Measurements from ENCODE around the gene JUND. TPM values are rescaled to one million over a fixed set of nuclear protein-coding genes. Genes with fewer than 3 reads are reported as not detected.

Gene JUND
- total RNA-seq, 1 donor from 2014 or later = 54.0 TPM

DNA sequence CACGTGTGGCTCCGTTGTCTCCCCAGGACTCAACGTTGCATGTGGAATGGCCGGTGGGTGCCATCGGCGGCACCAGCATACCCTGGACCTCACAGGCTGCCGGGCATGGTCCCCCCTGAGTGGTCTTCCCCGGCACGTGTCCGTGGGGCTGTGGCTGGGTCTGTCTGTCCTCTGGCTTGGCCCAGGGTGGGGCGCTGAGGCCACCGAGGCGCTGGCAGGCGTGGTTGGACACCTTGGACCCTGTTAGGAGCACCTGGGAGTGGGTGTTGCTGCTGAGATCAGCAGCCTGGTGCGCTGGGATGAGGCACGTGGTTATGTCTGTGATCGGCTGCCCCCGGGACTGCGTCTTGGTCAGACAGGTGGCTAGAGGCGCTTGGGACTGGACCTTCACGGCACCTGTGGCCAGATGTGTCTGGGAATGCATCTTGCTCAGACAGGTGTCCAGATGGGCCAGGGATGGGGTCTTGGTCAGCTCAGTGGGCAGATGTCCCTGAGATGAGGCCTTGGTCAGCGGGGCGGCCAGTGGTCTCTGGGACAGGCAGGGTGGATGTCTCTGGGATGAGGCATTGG, 16.4 kb downstream of the JUND start:
- H3K4me3 ChIP-seq (ENCODE audit: low read depth, low read length) = no peak overlapping the region
- FAIRE-seq = no peak
- H3K36me3 ChIP-seq (ENCODE audit: control insufficient read depth, insufficient read depth, low read length) = no peaks in the 10 kb centered on the region
- H3K27me3 ChIP-seq (ENCODE audit: control insufficient read depth, insufficient read depth, low read length) = no peaks in the 10 kb centered on the region
- TF ChIP-seq, protein P1, sequence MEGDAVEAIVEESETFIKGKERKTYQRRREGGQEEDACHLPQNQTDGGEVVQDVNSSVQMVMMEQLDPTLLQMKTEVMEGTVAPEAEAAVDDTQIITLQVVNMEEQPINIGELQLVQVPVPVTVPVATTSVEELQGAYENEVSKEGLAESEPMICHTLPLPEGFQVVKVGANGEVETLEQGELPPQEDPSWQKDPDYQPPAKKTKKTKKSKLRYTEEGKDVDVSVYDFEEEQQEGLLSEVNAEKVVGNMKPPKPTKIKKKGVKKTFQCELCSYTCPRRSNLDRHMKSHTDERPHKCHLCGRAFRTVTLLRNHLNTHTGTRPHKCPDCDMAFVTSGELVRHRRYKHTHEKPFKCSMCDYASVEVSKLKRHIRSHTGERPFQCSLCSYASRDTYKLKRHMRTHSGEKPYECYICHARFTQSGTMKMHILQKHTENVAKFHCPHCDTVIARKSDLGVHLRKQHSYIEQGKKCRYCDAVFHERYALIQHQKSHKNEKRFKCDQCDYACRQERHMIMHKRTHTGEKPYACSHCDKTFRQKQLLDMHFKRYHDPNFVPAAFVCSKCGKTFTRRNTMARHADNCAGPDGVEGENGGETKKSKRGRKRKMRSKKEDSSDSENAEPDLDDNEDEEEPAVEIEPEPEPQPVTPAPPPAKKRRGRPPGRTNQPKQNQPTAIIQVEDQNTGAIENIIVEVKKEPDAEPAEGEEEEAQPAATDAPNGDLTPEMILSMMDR (IDR thresholded peaks at IDR 0.05; ENCODE audit: insufficient read depth, low read length, severe bottlenecking) = no peak
- no peak for DNase-seq (ENCODE audit: low read depth)

DNA sequence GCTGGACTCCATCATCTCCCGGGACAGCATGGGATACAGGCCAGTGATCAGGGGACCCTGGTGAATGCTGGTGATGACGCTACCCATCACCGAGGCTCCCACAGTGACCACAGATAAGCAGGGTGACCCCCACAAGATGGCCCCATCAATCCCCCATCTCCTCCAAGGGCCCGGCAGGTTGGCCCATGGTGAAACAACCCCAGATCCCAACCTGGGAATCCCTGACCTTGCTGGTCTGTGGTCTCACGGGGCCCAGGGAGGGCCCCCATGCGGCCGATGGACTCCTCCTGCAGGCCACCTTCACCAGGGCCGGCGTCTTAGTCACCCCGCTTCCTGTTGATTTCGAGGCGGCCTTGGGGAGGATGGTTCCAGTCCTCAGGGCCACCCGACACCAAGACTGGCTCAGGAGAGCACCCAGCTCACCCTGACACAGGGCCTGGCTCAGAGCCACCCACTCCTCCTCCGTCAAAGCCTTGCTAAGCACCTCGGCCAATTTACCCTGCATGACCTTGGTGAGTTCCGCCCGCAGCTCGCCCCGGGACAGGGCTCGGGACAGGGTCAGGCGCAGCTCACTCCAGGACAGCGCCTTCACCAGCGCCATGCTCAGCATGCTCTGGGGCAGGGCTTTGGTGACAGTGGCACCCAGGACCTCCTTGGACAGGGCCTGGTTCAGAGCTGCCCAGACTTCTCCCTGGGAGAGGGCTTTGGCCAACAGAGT, 17.1 kb downstream of the JUND start:
- H3K36me3 ChIP-seq (ENCODE audit: control insufficient read depth, insufficient read depth, low read length) = no peaks in the 10 kb centered on the region
- TF ChIP-seq, protein P1 (IDR thresholded peaks at IDR 0.05; ENCODE audit: insufficient read depth, low read length, severe bottlenecking) = no peak
- H3K4me3 ChIP-seq (ENCODE audit: low read depth, low read length) = no peak overlapping the region
- DNase-seq (ENCODE audit: low read depth) = no peak
- no peaks in the 10 kb centered on the region for H3K27me3 ChIP-seq (ENCODE audit: control insufficient read depth, insufficient read depth, low read length)
- no peak for FAIRE-seq

DNA sequence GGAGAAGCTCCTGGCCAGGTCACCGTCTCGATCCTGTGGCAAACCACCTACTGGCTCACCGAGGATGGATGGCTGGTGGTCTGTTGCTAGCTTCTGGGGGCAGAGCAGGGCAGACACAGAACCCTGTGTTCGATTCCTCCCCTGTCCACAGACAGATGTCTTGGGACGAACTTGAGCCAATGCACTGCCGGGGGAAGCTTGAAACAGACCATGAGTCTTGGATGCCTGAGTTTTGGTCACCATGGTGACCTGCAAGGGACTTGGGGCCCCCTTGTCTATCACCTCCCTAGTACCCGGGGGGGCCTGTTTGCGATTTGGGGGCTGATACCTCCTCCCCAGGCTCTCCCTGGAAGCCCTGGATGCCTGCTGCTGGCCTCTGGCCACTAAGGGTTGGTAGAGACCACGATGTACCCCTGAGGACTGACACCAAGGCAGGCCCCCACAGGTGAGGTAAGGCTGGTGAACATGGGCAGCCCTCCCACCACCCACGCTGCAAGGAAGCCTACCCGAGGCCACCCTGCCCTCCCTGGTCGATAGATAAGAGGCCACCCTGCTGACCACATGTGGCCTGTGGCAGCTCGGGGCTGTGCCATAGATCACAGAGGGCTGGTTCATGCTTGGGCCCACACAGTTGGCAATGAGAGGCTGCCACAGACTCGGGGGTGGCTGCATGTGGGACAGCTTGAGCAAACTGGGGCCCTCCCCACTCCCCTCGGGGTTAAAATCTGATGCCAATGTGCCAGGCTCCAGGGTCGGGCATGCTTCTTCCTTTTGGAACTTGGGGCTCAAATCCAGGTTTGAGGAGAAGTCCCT, 17.9 kb downstream of the JUND start:
- no peaks in the 10 kb centered on the region for H3K27me3 ChIP-seq (ENCODE audit: control insufficient read depth, insufficient read depth, low read length)
- H3K36me3 ChIP-seq (ENCODE audit: control insufficient read depth, insufficient read depth, low read length) = no peaks in the 10 kb centered on the region
- TF ChIP-seq, protein P1 (IDR thresholded peaks at IDR 0.05; ENCODE audit: insufficient read depth, low read length, severe bottlenecking) = no peak
- no peak for DNase-seq (ENCODE audit: low read depth)
- no peak overlapping the region for H3K4me3 ChIP-seq (ENCODE audit: low read depth, low read length)
- no peak for FAIRE-seq

DNA sequence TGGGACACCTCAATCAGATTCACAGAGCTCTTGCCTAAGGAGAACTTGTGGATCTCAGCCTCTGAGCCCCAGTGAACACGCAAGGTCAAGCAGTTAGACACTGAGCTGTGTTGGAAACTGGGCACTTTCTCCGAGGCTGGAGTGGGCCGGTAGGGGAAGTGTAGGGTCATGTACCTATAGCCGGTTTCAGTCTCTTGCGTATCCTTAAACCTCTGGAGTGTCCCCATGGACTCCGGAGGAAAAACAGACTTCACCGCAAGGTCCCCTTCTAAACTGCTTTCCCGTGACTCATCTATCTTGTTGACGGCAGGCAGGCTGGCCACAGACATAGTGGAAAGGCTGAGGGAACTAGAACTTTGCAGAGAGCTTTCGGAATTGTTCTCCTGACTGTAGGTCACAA, 18.5 kb downstream of the JUND start:
- H3K27me3 ChIP-seq (ENCODE audit: control insufficient read depth, insufficient read depth, low read length) = no peaks in the 10 kb centered on the region
- FAIRE-seq (no peak), DNase-seq (ENCODE audit: low read depth) (no peak)
- TF ChIP-seq, protein P1 (IDR thresholded peaks at IDR 0.05; ENCODE audit: insufficient read depth, low read length, severe bottlenecking) = no peak
- no peak overlapping the region for H3K4me3 ChIP-seq (ENCODE audit: low read depth, low read length)
- H3K36me3 ChIP-seq (ENCODE audit: control insufficient read depth, insufficient read depth, low read length) = no peaks in the 10 kb centered on the region

GRCh38 chr19:18262144-18262543, 19.3 kb downstream of the JUND start:
- no peaks in the 10 kb centered on the region for H3K27me3 ChIP-seq (ENCODE audit: control insufficient read depth, insufficient read depth, low read length)
- DNase-seq (ENCODE audit: low read depth) = no peak
- H3K4me3 ChIP-seq (ENCODE audit: low read depth, low read length) = no peak overlapping the region
- no peaks in the 10 kb centered on the region for H3K36me3 ChIP-seq (ENCODE audit: control insufficient read depth, insufficient read depth, low read length)
- TF ChIP-seq, protein P1 (IDR thresholded peaks at IDR 0.05; ENCODE audit: insufficient read depth, low read length, severe bottlenecking) = no peak
- no peak for FAIRE-seq
